K562 (cell line): Measurements from ENCODE around the gene HAAO. TPM values are rescaled to one million over a fixed set of nuclear protein-coding genes. Genes with fewer than 3 reads are reported as not detected.

Experiments used
- CREM ChIP-seq: IDR thresholded peaks from 2 replicates; pipeline ENCODE4 v1.6.1; 2014; ENCODE audit warnings: antibody characterized with exemption, low read depth
- CSDE1 ChIP-seq, 2 experiments: fragments of 450-650 bp; IDR thresholded peaks; 2 replicates each; pipeline ENCODE4 v1.6.1; 2016; ENCODE audit warnings: mild to moderate bottlenecking in 1 of 2
- GATAD2B ChIP-seq: fragments of 450-650 bp; IDR thresholded peaks from 2 replicates; pipeline ENCODE4 v1.6.1; 2017; ENCODE audit warnings: mild to moderate bottlenecking, borderline replicate concordance
- HMG20A ChIP-seq: fragments of 450-650 bp; formaldehyde crosslinking; conservative IDR thresholded peaks from 2 replicates; pipeline ENCODE4 v1.4.0; 2020; ENCODE audit warnings: mild to moderate bottlenecking, mixed read lengths
- KDM5B ChIP-seq: fragments of 200-600 bp; sonication (generic); IDR thresholded peaks from 2 replicates; pipeline ENCODE4 v1.6.1; 2012; ENCODE audit warnings: low read depth, mild to moderate bottlenecking, moderate library complexity, low read length, control low read depth, inconsistent platforms; ENCODE audit not compliant: insufficient replicate concordance
- NFATC3 ChIP-seq: fragments of 450-650 bp; IDR thresholded peaks from 2 replicates; pipeline ENCODE4 v1.6.1; 2017; ENCODE audit warnings: mild to moderate bottlenecking
- POLR3G ChIP-seq: IDR thresholded peaks from 2 replicates; pipeline ENCODE4 v1.6.1; 2011; ENCODE audit not compliant: insufficient read length, insufficient replicate concordance; ENCODE audit errors: extremely low read depth
- RNF2 ChIP-seq: sonication (generic); IDR thresholded peaks from 2 replicates; pipeline ENCODE4 v1.6.1; 2016
- SMARCC2 ChIP-seq: fragments of 450-650 bp; IDR thresholded peaks from 2 replicates; pipeline ENCODE4 v1.6.1; 2017; ENCODE audit warnings: antibody characterized with exemption, moderate library complexity, mild to moderate bottlenecking, low read depth
- ZFX ChIP-seq: sonication (generic); formaldehyde crosslinking; IDR thresholded peaks from 2 replicates; pipeline ENCODE4 v1.8.0; 2022; ENCODE audit warnings: mild to moderate bottlenecking, missing genetic modification reagents, moderate library complexity
- polyA plus RNA-seq, 8 experiments: library from polyadenylated mRNA; depleted of rRNA in 4 of 8; stranded (reverse) in 5 of 8; unstranded in 3 of 8; fragments of >200 nt; fragmentation: Nextera tagmentation in 2 of 8; fragmentation: Illumina TruSeq in 1 of 8; extraction: Ambion mirVana in 2 of 8; extraction: Trizol in 1 of 8; gene quantifications; 2 replicates each; pipeline versions ENCODE4 v1.2.1 to v1.2.3, GENCODE V29; 2011 to 2014; ENCODE audit warnings: inconsistent platforms in 1 of 8, missing spikeins in 1 of 8
- total RNA-seq, 7 experiments: library from RNA; depleted of rRNA in 6 of 7; stranded (reverse); fragments of >200 nt in 6 of 7; fragmentation: Illumina TruSeq in 2 of 7; extraction: Trizol in 2 of 7; gene quantifications; 2 replicates each; pipeline versions ENCODE4 v1.2.1 to v1.2.3, GENCODE V29; 2011 to 2021; ENCODE audit warnings: low replicate concordance in 1 of 7
- TF ChIP-seq, protein P1 (sequence below), 2 experiments: fragments of 450-650 bp; formaldehyde crosslinking in 1 of 2; IDR thresholded peaks; 2 replicates each; pipeline versions ENCODE4 v1.4.0 to v1.6.1; 2014 to 2020; ENCODE audit warnings: mild to moderate bottlenecking in 2 of 2, borderline replicate concordance in 1 of 2, low read depth in 1 of 2
- TF ChIP-seq, protein P2 (sequence below): fragments of 200-800 bp; sonication (Bioruptor generic); IDR thresholded peaks from 2 replicates; pipeline ENCODE4 v1.6.1; 2017; ENCODE audit warnings: missing genetic modification characterization, missing compliant biosample characterization
- TF ChIP-seq, protein P3 (sequence below): IDR thresholded peaks from 2 replicates; pipeline ENCODE4 v1.6.1; 2012; ENCODE audit warnings: low read depth, low read length, improper control_type of control experiment, borderline replicate concordance
- TF ChIP-seq, protein P4 (sequence below), 2 experiments: fragments of 450-650 bp; IDR thresholded peaks; 2 replicates each; pipeline ENCODE4 v1.6.1; 2016

HAAO gene
- total and polyA plus RNA-seq, 9 of the 15 experiments (the other 6 are each of a cell fraction or from before 2014, with no cell fraction given) = not detected

DNA sequence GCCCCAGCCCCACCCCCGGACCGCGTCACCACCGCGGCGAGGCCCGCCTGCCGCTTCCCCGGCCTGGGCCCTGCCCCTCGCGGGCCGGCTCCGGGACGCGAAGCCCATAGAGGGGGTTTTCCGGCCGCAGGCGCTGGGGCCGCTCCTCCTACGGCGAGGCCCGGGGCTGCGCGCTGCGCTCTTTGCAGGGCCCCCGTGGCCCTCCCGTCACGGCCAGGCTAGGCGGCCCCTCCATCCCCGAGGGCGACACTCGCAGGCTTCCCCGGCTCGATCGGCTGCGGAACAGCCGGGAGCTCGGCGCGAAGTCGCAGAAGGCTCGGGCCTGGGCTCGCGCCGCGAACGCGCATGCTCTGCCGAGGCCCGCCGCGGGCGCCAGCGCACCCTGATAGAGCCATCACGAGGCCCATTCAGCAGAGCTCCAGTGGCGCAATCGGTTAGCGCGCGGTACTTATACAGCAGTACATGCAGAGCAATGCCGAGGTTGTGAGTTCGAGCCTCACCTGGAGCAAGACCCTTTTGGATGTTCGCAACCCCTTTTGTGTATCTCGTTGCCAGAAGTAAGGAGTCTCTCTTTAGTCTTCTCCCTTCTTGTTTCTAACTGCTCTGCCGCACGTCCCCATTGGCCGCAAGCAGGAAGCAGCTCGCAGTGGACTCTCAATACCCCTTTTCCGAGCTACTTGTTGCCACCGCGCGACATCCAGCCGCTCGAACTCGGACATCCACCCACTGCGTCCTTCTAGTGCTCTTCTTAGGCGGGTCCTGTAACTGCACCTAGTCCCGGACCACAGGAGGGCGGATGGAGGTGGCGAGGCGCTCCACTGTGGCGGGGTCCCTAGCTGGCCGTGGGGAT is 18.0 kb upstream of the HAAO start (continued):
- TF ChIP-seq, protein P1, sequence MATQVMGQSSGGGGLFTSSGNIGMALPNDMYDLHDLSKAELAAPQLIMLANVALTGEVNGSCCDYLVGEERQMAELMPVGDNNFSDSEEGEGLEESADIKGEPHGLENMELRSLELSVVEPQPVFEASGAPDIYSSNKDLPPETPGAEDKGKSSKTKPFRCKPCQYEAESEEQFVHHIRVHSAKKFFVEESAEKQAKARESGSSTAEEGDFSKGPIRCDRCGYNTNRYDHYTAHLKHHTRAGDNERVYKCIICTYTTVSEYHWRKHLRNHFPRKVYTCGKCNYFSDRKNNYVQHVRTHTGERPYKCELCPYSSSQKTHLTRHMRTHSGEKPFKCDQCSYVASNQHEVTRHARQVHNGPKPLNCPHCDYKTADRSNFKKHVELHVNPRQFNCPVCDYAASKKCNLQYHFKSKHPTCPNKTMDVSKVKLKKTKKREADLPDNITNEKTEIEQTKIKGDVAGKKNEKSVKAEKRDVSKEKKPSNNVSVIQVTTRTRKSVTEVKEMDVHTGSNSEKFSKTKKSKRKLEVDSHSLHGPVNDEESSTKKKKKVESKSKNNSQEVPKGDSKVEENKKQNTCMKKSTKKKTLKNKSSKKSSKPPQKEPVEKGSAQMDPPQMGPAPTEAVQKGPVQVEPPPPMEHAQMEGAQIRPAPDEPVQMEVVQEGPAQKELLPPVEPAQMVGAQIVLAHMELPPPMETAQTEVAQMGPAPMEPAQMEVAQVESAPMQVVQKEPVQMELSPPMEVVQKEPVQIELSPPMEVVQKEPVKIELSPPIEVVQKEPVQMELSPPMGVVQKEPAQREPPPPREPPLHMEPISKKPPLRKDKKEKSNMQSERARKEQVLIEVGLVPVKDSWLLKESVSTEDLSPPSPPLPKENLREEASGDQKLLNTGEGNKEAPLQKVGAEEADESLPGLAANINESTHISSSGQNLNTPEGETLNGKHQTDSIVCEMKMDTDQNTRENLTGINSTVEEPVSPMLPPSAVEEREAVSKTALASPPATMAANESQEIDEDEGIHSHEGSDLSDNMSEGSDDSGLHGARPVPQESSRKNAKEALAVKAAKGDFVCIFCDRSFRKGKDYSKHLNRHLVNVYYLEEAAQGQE (IDR thresholded peaks at IDR 0.05; ENCODE audit: borderline replicate concordance) = 0 out of 2 replicates have a peak, but pooled peaks have one; percentile 16
- TF ChIP-seq, protein P1 (CRISPR knock-in tag; IDR thresholded peaks at IDR 0.05; ENCODE audit: low read depth) = peak; percentile 46; the same call in 1 of the 2 replicates
- TF ChIP-seq POLR3G = peak; percentile 44
- TF ChIP-seq NFATC3 = peak; percentile 92
- peak; percentile 92 for TF ChIP-seq RNF2
- TF ChIP-seq, protein P2, sequence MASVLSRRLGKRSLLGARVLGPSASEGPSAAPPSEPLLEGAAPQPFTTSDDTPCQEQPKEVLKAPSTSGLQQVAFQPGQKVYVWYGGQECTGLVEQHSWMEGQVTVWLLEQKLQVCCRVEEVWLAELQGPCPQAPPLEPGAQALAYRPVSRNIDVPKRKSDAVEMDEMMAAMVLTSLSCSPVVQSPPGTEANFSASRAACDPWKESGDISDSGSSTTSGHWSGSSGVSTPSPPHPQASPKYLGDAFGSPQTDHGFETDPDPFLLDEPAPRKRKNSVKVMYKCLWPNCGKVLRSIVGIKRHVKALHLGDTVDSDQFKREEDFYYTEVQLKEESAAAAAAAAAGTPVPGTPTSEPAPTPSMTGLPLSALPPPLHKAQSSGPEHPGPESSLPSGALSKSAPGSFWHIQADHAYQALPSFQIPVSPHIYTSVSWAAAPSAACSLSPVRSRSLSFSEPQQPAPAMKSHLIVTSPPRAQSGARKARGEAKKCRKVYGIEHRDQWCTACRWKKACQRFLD (CRISPR knock-in tag) = peak; percentile 62
- peak in 1 of 2 experiments; percentile 83; a peak in 2 of 4 replicates for TF ChIP-seq CSDE1 (IDR thresholded peaks at IDR 0.05)
- TF ChIP-seq CREM = peak; percentile 74
- peak; percentile 98 for TF ChIP-seq ZFX (CRISPR knock-in tag)
- peak; percentile 78; the same call in 1 of the 2 replicates for TF ChIP-seq GATAD2B
- TF ChIP-seq HMG20A (CRISPR knock-in tag) = no peak
- TF ChIP-seq, protein P3, sequence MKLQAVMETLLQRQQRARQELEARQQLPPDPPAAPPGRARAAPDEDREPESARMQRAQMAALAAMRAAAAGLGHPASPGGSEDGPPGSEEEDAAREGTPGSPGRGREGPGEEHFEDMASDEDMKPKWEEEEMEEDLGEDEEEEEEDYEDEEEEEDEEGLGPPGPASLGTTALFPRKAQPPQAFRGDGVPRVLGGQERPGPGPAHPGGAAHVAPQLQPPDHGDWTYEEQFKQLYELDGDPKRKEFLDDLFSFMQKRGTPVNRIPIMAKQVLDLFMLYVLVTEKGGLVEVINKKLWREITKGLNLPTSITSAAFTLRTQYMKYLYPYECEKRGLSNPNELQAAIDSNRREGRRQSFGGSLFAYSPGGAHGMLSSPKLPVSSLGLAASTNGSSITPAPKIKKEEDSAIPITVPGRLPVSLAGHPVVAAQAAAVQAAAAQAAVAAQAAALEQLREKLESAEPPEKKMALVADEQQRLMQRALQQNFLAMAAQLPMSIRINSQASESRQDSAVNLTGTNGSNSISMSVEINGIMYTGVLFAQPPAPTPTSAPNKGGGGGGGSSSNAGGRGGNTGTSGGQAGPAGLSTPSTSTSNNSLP = no peak
- TF ChIP-seq, protein P4, sequence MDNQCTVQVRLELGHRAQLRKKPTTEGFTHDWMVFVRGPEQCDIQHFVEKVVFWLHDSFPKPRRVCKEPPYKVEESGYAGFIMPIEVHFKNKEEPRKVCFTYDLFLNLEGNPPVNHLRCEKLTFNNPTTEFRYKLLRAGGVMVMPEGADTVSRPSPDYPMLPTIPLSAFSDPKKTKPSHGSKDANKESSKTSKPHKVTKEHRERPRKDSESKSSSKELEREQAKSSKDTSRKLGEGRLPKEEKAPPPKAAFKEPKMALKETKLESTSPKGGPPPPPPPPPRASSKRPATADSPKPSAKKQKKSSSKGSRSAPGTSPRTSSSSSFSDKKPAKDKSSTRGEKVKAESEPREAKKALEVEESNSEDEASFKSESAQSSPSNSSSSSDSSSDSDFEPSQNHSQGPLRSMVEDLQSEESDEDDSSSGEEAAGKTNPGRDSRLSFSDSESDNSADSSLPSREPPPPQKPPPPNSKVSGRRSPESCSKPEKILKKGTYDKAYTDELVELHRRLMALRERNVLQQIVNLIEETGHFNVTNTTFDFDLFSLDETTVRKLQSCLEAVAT (IDR thresholded peaks at IDR 0.05) = 0 out of 4 replicates have a peak, but pooled peaks have one; percentile 16 to 50
- peak; percentile 90 for TF ChIP-seq KDM5B
- TF ChIP-seq SMARCC2 = no peak
